ENCODE results near the gene CISTR. TPM values are rescaled to one million over a fixed set of nuclear protein-coding genes. Genes with fewer than 3 reads are reported as not detected.
"Not testable (repeated sequence)": the region's sequence is repeated elsewhere in the genome, so short reads cannot be mapped to it uniquely, and the experiment has no call there.

Gene CISTR
- total RNA-seq, 4 donors from 2014 or later: not detected

GRCh38 chr12:53764615-53765014 lies 12.8 kb upstream of the CISTR start:
- no peak for DNase-seq
- no peak overlapping the region for H3K27ac ChIP-seq
- TF ChIP-seq EP300 (IDR thresholded peaks at IDR 0.05; ENCODE audit: low read depth): no peak
- intact Hi-C loops (cut with DNase I; ENCODE audit: low total_unique reads) (no loop called here), in situ Hi-C loops (cut with MboI; ENCODE audit: low pct_ligation_motif_present in 1 of 4, low pct_unique_long_range_greater_than_20kb in 1 of 4, low sequenced_read_pairs in 3 of 4) (loop anchor here in 1 of 4 donors (25.0 kb wide), 1 partner anchor 423 kb away; the partner anchor contains the start of gene SMUG1)
- H3K9me3 ChIP-seq: no peaks in the 10 kb centered on the region
- peaks cover 94% of the 10 kb centered on the region for H3K27me3 ChIP-seq
- H3K36me3 ChIP-seq: no peaks in the 10 kb centered on the region
- H3K4me3 ChIP-seq: no peak overlapping the region
- 69 to 70% methylated on average over 4 of the region's 4 CpGs for WGBS, 2 donors (ENCODE audit: low coverage in 1 of 2)
- no peaks in the 10 kb centered on the region for H3K4me1 ChIP-seq

GRCh38 chr12:53762793-53763192 lies 11.0 kb upstream of the CISTR start:
- whole genome bisulfite sequencing, 2 donors (ENCODE audit: low coverage in 1 of 2): 86 to 89% methylated on average over 1 to 3 of the region's 3 CpGs
- peaks cover 97% of the 10 kb centered on the region for H3K27me3 ChIP-seq
- in situ Hi-C loops (cut with MboI; ENCODE audit: low pct_ligation_motif_present in 1 of 4, low pct_unique_long_range_greater_than_20kb in 1 of 4, low sequenced_read_pairs in 3 of 4): loop anchor here in 1 of 4 donors (25.0 kb wide), 1 partner anchor 425 kb away; the partner anchor contains the start of gene SMUG1

DNA sequence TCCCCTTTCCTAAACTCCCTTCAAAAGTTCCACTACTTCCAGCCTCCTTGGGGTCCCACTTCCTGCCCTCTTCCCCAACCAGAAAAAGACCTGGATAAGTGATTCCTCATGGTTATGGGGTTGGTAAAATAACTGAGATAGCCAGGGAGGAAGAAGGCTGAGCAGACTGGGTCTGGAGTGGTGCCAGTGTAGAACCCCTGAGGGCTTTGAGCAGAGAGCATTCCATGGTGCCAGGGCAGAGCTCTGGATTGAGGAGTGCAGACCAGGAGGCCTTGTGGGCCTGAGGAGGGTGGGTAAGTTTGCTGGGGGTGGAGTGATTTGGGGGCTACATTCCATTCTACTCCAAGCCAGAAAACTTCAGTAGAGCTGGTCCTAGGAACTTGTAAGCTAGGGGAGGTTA lies 9.5 kb upstream of the CISTR start:
- H3K4me1 ChIP-seq: peaks cover 0 to 4% (median 0%) of the 10 kb centered on the region in 4 donors
- peaks cover 100% of the 10 kb centered on the region for H3K27me3 ChIP-seq
- intact Hi-C loops (cut with DNase I; ENCODE audit: low total_unique reads) (no loop called here), in situ Hi-C loops (cut with MboI; ENCODE audit: low pct_ligation_motif_present in 1 of 4, low pct_unique_long_range_greater_than_20kb in 1 of 4, low sequenced_read_pairs in 3 of 4) (loop anchor here in 1 of 4 donors (25.0 kb wide), 1 partner anchor 426 kb away; the partner anchor contains the start of gene SMUG1)
- no peak for DNase-seq
- TF ChIP-seq, protein P1, sequence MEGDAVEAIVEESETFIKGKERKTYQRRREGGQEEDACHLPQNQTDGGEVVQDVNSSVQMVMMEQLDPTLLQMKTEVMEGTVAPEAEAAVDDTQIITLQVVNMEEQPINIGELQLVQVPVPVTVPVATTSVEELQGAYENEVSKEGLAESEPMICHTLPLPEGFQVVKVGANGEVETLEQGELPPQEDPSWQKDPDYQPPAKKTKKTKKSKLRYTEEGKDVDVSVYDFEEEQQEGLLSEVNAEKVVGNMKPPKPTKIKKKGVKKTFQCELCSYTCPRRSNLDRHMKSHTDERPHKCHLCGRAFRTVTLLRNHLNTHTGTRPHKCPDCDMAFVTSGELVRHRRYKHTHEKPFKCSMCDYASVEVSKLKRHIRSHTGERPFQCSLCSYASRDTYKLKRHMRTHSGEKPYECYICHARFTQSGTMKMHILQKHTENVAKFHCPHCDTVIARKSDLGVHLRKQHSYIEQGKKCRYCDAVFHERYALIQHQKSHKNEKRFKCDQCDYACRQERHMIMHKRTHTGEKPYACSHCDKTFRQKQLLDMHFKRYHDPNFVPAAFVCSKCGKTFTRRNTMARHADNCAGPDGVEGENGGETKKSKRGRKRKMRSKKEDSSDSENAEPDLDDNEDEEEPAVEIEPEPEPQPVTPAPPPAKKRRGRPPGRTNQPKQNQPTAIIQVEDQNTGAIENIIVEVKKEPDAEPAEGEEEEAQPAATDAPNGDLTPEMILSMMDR (IDR thresholded peaks at IDR 0.05): no peak
- TF ChIP-seq POLR2AphosphoS5 (IDR thresholded peaks at IDR 0.05) (no peak), EP300 (IDR thresholded peaks at IDR 0.05; ENCODE audit: low read depth) (no peak), POLR2A (IDR thresholded peaks at IDR 0.05) (no peak)
- no peaks in the 10 kb centered on the region for H3K9me3 ChIP-seq
- H3K36me3 ChIP-seq: no peaks in the 10 kb centered on the region
- H3K4me3 ChIP-seq: no peak overlapping the region
- H3K27ac ChIP-seq: no peak overlapping the region

More at GRCh38 chr12:53762793-53763192, 11.0 kb upstream of the CISTR start:
- intact Hi-C loops (cut with DNase I; ENCODE audit: low total_unique reads); H3K4me3 ChIP-seq; DNase-seq; H3K9me3 ChIP-seq; H3K27ac ChIP-seq; H3K36me3 ChIP-seq; H3K4me1 ChIP-seq: not testable (repeated sequence)

DNA sequence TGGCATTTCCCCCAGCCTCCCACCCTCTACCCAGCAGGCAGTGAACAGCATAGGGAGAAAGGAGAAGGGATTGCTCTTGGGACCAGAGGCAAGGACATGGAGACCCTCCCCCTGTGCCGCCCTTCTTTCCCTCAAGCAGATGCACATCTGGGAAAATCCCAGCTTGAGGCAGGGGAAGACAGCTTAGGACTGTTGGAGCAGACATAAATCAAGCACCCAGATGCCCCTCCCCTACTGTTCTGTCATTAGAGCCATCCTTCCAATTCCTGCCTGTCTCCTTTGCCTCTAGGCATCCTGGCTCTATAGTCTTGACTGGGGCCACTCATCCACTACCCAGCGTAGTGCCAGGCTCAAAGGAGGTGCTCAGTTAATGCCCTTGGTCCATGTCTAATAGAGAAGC lies 7.5 kb upstream of the CISTR start:
- in situ Hi-C loops (cut with MboI; ENCODE audit: low pct_ligation_motif_present in 1 of 4, low pct_unique_long_range_greater_than_20kb in 1 of 4, low sequenced_read_pairs in 3 of 4): loop anchor here in 1 of 4 donors (25.0 kb wide), 1 partner anchor 428 kb away; the partner anchor contains the start of gene SMUG1
- Histone ChIP-seq H3K36me3 (no peaks in the 10 kb centered on the region), H3K4me1 (peaks cover 0 to 8% (median 6%) of the 10 kb centered on the region in 4 donors), H3K4me3 (no peak overlapping the region), H3K9me3 (no peaks in the 10 kb centered on the region), H3K27ac (no peak overlapping the region), H3K27me3 (peaks cover 98% of the 10 kb centered on the region)
- no peak for DNase-seq
- intact Hi-C loops (cut with DNase I; ENCODE audit: low total_unique reads): no loop called here
- WGBS, 2 donors (ENCODE audit: low coverage in 1 of 2): 60 to 86% methylated on average over 2 of the region's 2 CpGs
- TF ChIP-seq POLR2A (IDR thresholded peaks at IDR 0.05) (no peak), POLR2AphosphoS5 (IDR thresholded peaks at IDR 0.05) (no peak), EP300 (IDR thresholded peaks at IDR 0.05; ENCODE audit: low read depth) (no peak)
- TF ChIP-seq, protein P1 (IDR thresholded peaks at IDR 0.05): no peak

DNA sequence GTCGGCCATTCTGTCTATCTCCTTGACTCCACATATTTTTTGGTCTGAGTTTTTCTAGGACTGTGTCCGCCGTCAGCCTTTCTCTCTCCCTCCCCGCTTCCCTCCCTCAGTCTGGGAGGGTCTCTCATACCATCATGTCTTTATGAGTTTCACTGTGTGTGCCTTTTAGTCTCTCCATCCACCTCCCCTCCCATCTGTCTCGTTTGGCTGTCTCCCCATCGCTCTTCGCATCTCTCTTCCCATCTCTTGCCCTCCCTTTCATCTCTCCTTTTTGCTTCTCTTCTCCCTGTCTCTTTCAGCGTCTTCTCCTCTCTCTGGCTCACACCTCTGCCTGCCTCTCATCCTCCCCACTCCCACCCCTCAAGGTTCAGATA lies 6.9 kb upstream of the CISTR start:
- in situ Hi-C loops (cut with MboI; ENCODE audit: low pct_ligation_motif_present in 1 of 4, low pct_unique_long_range_greater_than_20kb in 1 of 4, low sequenced_read_pairs in 3 of 4) (loop anchor here in 1 of 4 donors (25.0 kb wide), 1 partner anchor 429 kb away; the partner anchor contains the start of gene SMUG1), intact Hi-C loops (cut with DNase I; ENCODE audit: low total_unique reads) (no loop called here)
- 41 to 53% methylated on average over 8 of the region's 8 CpGs for WGBS, 2 donors (ENCODE audit: low coverage in 1 of 2)
- Histone ChIP-seq H3K36me3 (no peaks in the 10 kb centered on the region), H3K9me3 (no peaks in the 10 kb centered on the region), H3K4me3 (no peak overlapping the region), H3K27me3 (peaks cover 98% of the 10 kb centered on the region), H3K4me1 (peaks cover 0 to 9% (median 8%) of the 10 kb centered on the region in 4 donors), H3K27ac (no peak overlapping the region)
- DNase-seq: no peak
- TF ChIP-seq POLR2A (IDR thresholded peaks at IDR 0.05): no peak
